CD4-positive, alpha-beta T cell treated with Interferon gamma for 1 hour (primary cell): ENCODE data around the gene NIPAL1.

Source experiments
- DNase-seq: peaks from one replicate; pipeline ENCODE4 v3.0.0-alpha.2; 2020

Gene NIPAL1

GRCh38 chr4:48068182-48068581 is 51.6 kb downstream of the NIPAL1 start:
- DNase-seq = no peak

GRCh38 chr4:48069026-48069425 is 52.5 kb downstream of the NIPAL1 start:
- DNase-seq = no peak

- DNase-seq = no peak
Measured at GRCh38 chr4:48071191-48071590, 54.6 kb downstream of the NIPAL1 start.

- DNase-seq = no peak
Measured at GRCh38 chr4:48073567-48074103, 57.1 kb downstream of the NIPAL1 start.

GRCh38 chr4:48074657-48075056 is 58.1 kb downstream of the NIPAL1 start:
- DNase-seq = no peak

- no peak for DNase-seq
Measured at GRCh38 chr4:48078425-48078824, 61.9 kb downstream of the NIPAL1 start.

GRCh38 chr4:48078862-48079655 is 62.5 kb downstream of the NIPAL1 start:
- no peak for DNase-seq

- no peak for DNase-seq
Measured at GRCh38 chr4:48079972-48080391, 63.4 kb downstream of the NIPAL1 start.

GRCh38 chr4:48081196-48081595 is 64.6 kb downstream of the NIPAL1 start:
- no peak for DNase-seq

- DNase-seq = no peak
Measured at GRCh38 chr4:48082956-48083355, 66.4 kb downstream of the NIPAL1 start.

- DNase-seq = no peak
Measured at GRCh38 chr4:48085821-48086589, 69.4 kb downstream of the NIPAL1 start.
